Liver (tissue), 9 donors: ENCODE results near the gene C5orf34. TPM values are rescaled to one million over a fixed set of nuclear protein-coding genes. Genes with fewer than 3 reads are reported as not detected.
A peak's percentile ranks its signal among the peaks of the same experiment; 100 is the strongest.

Source experiments
- DNase-seq: peaks from one replicate; pipeline ENCODE4 v3.0.0-alpha.2; 2017; ENCODE audit warnings: low spot score
- H3K27ac ChIP-seq, 2 donors: one replicate each; pipeline ENCODE4 v1.7.0; 2013; ENCODE audit warnings: inconsistent platforms in 2 of 2, low read length in 2 of 2, control low read depth in 1 of 2, low read depth in 1 of 2, mild to moderate bottlenecking in 1 of 2
- H3K27me3 ChIP-seq, 4 donors: one replicate each; pipeline versions ENCODE4 v1.6.1 to v1.7.0; 2013; ENCODE audit warnings: low read length in 3 of 4, inconsistent platforms in 1 of 4, mild to moderate bottlenecking in 1 of 4, moderate library complexity in 1 of 4; ENCODE audit not compliant: control insufficient read depth in 4 of 4, insufficient read depth in 4 of 4
- H3K36me3 ChIP-seq, 4 donors: one replicate each; pipeline versions ENCODE4 v1.6.1 to v1.7.0; 2013; ENCODE audit warnings: low read length in 3 of 4, mild to moderate bottlenecking in 3 of 4, low read depth in 1 of 4, moderate library complexity in 1 of 4; ENCODE audit not compliant: control insufficient read depth in 4 of 4, insufficient read depth in 3 of 4
- H3K4me1 ChIP-seq, 4 donors: one replicate each; pipeline versions ENCODE4 v1.6.1 to v1.7.0; 2013; ENCODE audit warnings: low read length in 3 of 4, mild to moderate bottlenecking in 3 of 4, moderate library complexity in 1 of 4; ENCODE audit not compliant: control insufficient read depth in 4 of 4, insufficient read depth in 4 of 4
- H3K4me3 ChIP-seq, 3 donors: one replicate each; pipeline versions ENCODE4 v1.6.1 to v1.7.0; 2013; ENCODE audit warnings: low read length in 3 of 3, control low read depth in 1 of 3, low read depth in 1 of 3, mild to moderate bottlenecking in 1 of 3
- H3K9ac ChIP-seq, 2 donors: one replicate each; pipeline ENCODE4 v1.7.0; 2013; ENCODE audit warnings: low read length in 2 of 2, mild to moderate bottlenecking in 2 of 2, moderate library complexity in 2 of 2, control low read depth in 1 of 2, low read depth in 1 of 2
- H3K9me3 ChIP-seq, 4 donors: one replicate each; pipeline versions ENCODE4 v1.6.1 to v1.7.0; 2013; ENCODE audit warnings: low read length in 3 of 4; ENCODE audit not compliant: control insufficient read depth in 4 of 4
- ATF3 ChIP-seq: IDR thresholded peaks from 2 replicates; pipeline ENCODE4 v1.6.1; 2016; ENCODE audit warnings: antibody characterized with exemption
- CTCF ChIP-seq: fragments of 150-350 bp; IDR thresholded peaks from 2 replicates; pipeline ENCODE4 v1.5.1; 2017; ENCODE audit warnings: improper control_type of control experiment, low read depth, low read length; ENCODE audit not compliant: missing input control
- EGR1 ChIP-seq, 2 donors: IDR thresholded peaks; 2 replicates each; pipeline ENCODE4 v1.6.1; 2016 to 2018; ENCODE audit warnings: antibody characterized with exemption in 2 of 2, low read depth in 2 of 2
- FOXA1 ChIP-seq: IDR thresholded peaks from 2 replicates; pipeline ENCODE4 v1.6.1; 2016; ENCODE audit warnings: antibody characterized with exemption
- FOXA2 ChIP-seq: IDR thresholded peaks from 2 replicates; pipeline ENCODE4 v1.6.1; 2016; ENCODE audit warnings: antibody characterized with exemption
- GABPA ChIP-seq, 2 donors: IDR thresholded peaks in 1 of 2; conservative IDR thresholded peaks in 1 of 2; 2 replicates each; pipeline ENCODE4 v1.6.1; 2016; ENCODE audit warnings: antibody characterized with exemption in 2 of 2, mild to moderate bottlenecking in 1 of 2, moderate library complexity in 1 of 2
- HNF4A ChIP-seq, 2 donors: conservative IDR thresholded peaks; 2 replicates each; pipeline ENCODE4 v1.6.1; 2016; ENCODE audit warnings: antibody characterized with exemption in 2 of 2, mild to moderate bottlenecking in 2 of 2
- HNF4G ChIP-seq: IDR thresholded peaks from 2 replicates; pipeline ENCODE4 v1.6.1; 2016; ENCODE audit warnings: antibody characterized with exemption
- JUND ChIP-seq, 2 donors: IDR thresholded peaks; 2 replicates each; pipeline ENCODE4 v1.6.1; 2016; ENCODE audit warnings: antibody characterized with exemption in 2 of 2
- MAX ChIP-seq: IDR thresholded peaks from 2 replicates; pipeline ENCODE4 v1.6.1; 2016; ENCODE audit warnings: antibody characterized with exemption
- NR2F2 ChIP-seq: IDR thresholded peaks from 2 replicates; pipeline ENCODE4 v1.6.1; 2016; ENCODE audit warnings: antibody characterized with exemption
- RAD21 ChIP-seq, 2 donors: IDR thresholded peaks; 2 replicates each; pipeline ENCODE4 v1.6.1; 2016; ENCODE audit warnings: antibody characterized with exemption in 2 of 2, mild to moderate bottlenecking in 2 of 2
- REST ChIP-seq: IDR thresholded peaks from 2 replicates; pipeline ENCODE4 v1.6.1; 2016; ENCODE audit warnings: antibody characterized with exemption, mild to moderate bottlenecking
- RXRA ChIP-seq, 2 donors: IDR thresholded peaks; 2 replicates each; pipeline ENCODE4 v1.6.1; 2017 to 2018; ENCODE audit warnings: antibody characterized with exemption in 2 of 2, mild to moderate bottlenecking in 1 of 2
- SP1 ChIP-seq: IDR thresholded peaks from 2 replicates; pipeline ENCODE4 v1.6.1; 2018; ENCODE audit warnings: antibody characterized with exemption, mild to moderate bottlenecking
- TAF1 ChIP-seq: conservative IDR thresholded peaks from 2 replicates; pipeline ENCODE4 v1.6.1; 2016; ENCODE audit warnings: antibody characterized with exemption, mild to moderate bottlenecking
- YY1 ChIP-seq: IDR thresholded peaks from 2 replicates; pipeline ENCODE4 v1.6.1; 2016; ENCODE audit warnings: antibody characterized with exemption, mild to moderate bottlenecking
- ZBTB33 ChIP-seq: IDR thresholded peaks from 2 replicates; pipeline ENCODE4 v1.6.1; 2016; ENCODE audit warnings: antibody characterized with exemption
- WGBS: extraction: QIAGEN DNeasy Blood & Tissue Kit; methylation state at CpG from one replicate; pipeline ENCODE4 v1.1.7; 2013; 5-methylcytosine and 5-hydroxymethylcytosine counted together
- polyA plus RNA-seq, 2 donors: library from polyadenylated mRNA; stranded (reverse) in 1 of 2; unstranded in 1 of 2; fragments of 200-250 nt in 1 of 2; fragments of >200 nt in 1 of 2; fragmentation: Nextera tagmentation in 1 of 2; extraction: Ambion mirVana in 1 of 2; gene quantifications; one replicate each; pipeline versions ENCODE4 v1.2.1 to v1.2.3, GENCODE V29; 2013 to 2015
- total RNA-seq, 2 donors: library from RNA; depleted of rRNA; stranded (reverse); fragments of >200 nt; gene quantifications; one replicate each; pipeline ENCODE4 v1.2.3, GENCODE V29; 2014
- donor health status: healthy.
- donor health status: healthy.
- donor health status: healthy.
- donor health status: healthy.
- donor health status: healthy.

The C5orf34 gene
- total and polyA plus RNA-seq, 4 donors = 0.31 to 3.0 (median 0.46) TPM

GRCh38 chr5:43483298-43484105, 31.4 kb downstream of the C5orf34 start, which contains the start of gene TMEM267:
TMEM267 (minus strand) TSS chr5:43483865; CDS start chr5:43453969, 29,896 bp downstream.
- Histone ChIP-seq H3K36me3 (no peaks in the 10 kb centered on the region), H3K9me3 (no peaks in the 10 kb centered on the region), H3K4me1 (peaks cover 2 to 17% (median 11%) of the 10 kb centered on the region in 4 donors), H3K9ac (peak within 1 kb of the TSS; percentile 92 to 94), H3K27ac (peak within 1 kb of the TSS; percentile 98), H3K4me3 (peak within 1 kb of the TSS; percentile 85 to 92 (median 90)), H3K27me3 (no peaks in the 10 kb centered on the region)
- under 1% methylated on average over 62 of the region's 62 CpGs for WGBS
- peak; percentile 12 for TF ChIP-seq FOXA1
- TF ChIP-seq GABPA (IDR thresholded peaks at IDR 0.05 in 1 of 2, conservative IDR thresholded peaks at IDR 0.05 in 1 of 2) = peak in 1 of 2 donors; percentile 80
- TF ChIP-seq SP1 = peak; percentile 49
- TF ChIP-seq HNF4G = no peak
- TF ChIP-seq RAD21 (IDR thresholded peaks at IDR 0.05) = no peak
- TF ChIP-seq REST = peak; percentile 91
- peak; percentile 47 for TF ChIP-seq ZBTB33
- TF ChIP-seq MAX = no peak
- peak; percentile 94 for TF ChIP-seq YY1
- TF ChIP-seq ATF3 = no peak
- peak in 1 of 2 donors; percentile 5 for TF ChIP-seq HNF4A (conservative IDR thresholded peaks at IDR 0.05)
- TF ChIP-seq EGR1 (IDR thresholded peaks at IDR 0.05; ENCODE audit: low read depth in 2 of 2) = peak in 1 of 2 donors; percentile 19
- TF ChIP-seq NR2F2 = no peak
- no peak for TF ChIP-seq FOXA2
- TF ChIP-seq CTCF = no peak
- TF ChIP-seq JUND (IDR thresholded peaks at IDR 0.05) = peak in 1 of 2 donors; percentile 10
- TF ChIP-seq RXRA (IDR thresholded peaks at IDR 0.05) = peak in 1 of 2 donors; percentile 27
- TF ChIP-seq TAF1 = peak; percentile 98
- DNase-seq = peak; percentile 91
